Measurements from ENCODE around the gene ATP2C1.

GRCh38 chr3:130935761-130936492, 42.0 kb downstream of the ATP2C1 start:
- no peak for TF ChIP-seq CTCF (IDR thresholded peaks at IDR 0.05)
- no peak for TF ChIP-seq EZH2 (IDR thresholded peaks at IDR 0.05; ENCODE audit: borderline replicate concordance, insufficient read depth, low read depth, low read length, poor library complexity, severe bottlenecking)

All from B cell (primary cell).